Pancreas (tissue), 10 donors: ENCODE data around the gene ZNF672. TPM values are rescaled to one million over a fixed set of nuclear protein-coding genes. Genes with fewer than 3 reads are reported as not detected.
"Not testable (repeated sequence)": the region's sequence is repeated elsewhere in the genome, so short reads cannot be mapped to it uniquely, and the experiment has no call there.

Experiments used
- ATAC-seq, 4 donors: fragments of 200-7000 bp; cut with Tn5 transposase; one replicate each; pipeline versions ENCODE4 v1.8.0 to v1.9.1; 2020; ENCODE audit warnings: mild to moderate bottlenecking in 4 of 4, moderate library complexity in 4 of 4
- DNase-seq, 6 donors: peaks; one replicate each; pipeline ENCODE4 v3.0.0-alpha.2; 2020
- FAIRE-seq: peaks from 2 replicates; lab custom pipeline; 2012; peaks lifted over from hg19 to GRCh38; lab: Jason Lieb, UNC
- H3K27ac ChIP-seq, 4 donors: fragments of 200-600 bp; sonication (generic); 1 replicate in 3 of 4; 2 replicates in 1 of 4; pipeline versions ENCODE4 v1.5.0 to v1.8.0; 2020
- H3K27me3 ChIP-seq, 4 donors: fragments of 200-600 bp; one replicate each; pipeline ENCODE4 v1.8.0; 2021
- H3K36me3 ChIP-seq, 3 donors: fragments of 200-600 bp; sonication (generic) in 1 of 3; one replicate each; pipeline versions ENCODE4 v1.5.0 to v1.8.0; 2020 to 2021
- H3K4me1 ChIP-seq, 3 donors: fragments of 200-600 bp; one replicate each; pipeline ENCODE4 v1.8.0; 2021
- H3K4me3 ChIP-seq, 4 donors: fragments of 200-600 bp; sonication (generic) in 2 of 4; one replicate each; pipeline versions ENCODE4 v1.5.0 to v1.8.0; 2020 to 2021
- H3K9me3 ChIP-seq, 4 donors: fragments of 200-600 bp; one replicate each; pipeline ENCODE4 v1.8.0; 2021
- CTCF ChIP-seq, 4 donors: fragments of 200-600 bp; sonication (generic) in 3 of 4; IDR thresholded peaks; one replicate each; pipeline versions ENCODE4 v1.5.0 to v1.8.0; 2021; ENCODE audit warnings: antibody characterized with exemption in 4 of 4
- WGBS, 2 donors: extraction: QIAGEN DNeasy Blood & Tissue Kit; methylation state at CpG; one replicate each; pipeline ENCODE4 v1.1.7; 2013; 5-methylcytosine and 5-hydroxymethylcytosine counted together
- intact Hi-C, 3 donors: fragments of 100-400 bp; cut with DNase I; formaldehyde crosslinking; loops; one replicate each; pipeline versions ENCODE4 v1.11.1 to v1.14.2; 2022
- polyA plus RNA-seq, 2 donors: library from polyadenylated mRNA; stranded (reverse); fragments of 200-250 nt; gene quantifications; one replicate each; pipeline ENCODE4 v1.2.3, GENCODE V29; 2013
- total RNA-seq, 6 donors: library from RNA; stranded (reverse); fragmentation: NEBNext Ultra II Directional in 4 of 6; extraction: Animal tissue kit (Norgen Biotek cat#: 25700) in 4 of 6; gene quantifications; one replicate each; pipeline versions ENCODE4 v1.2.1 to v1.2.4, GENCODE V29; 2021 to 2023
- donor health status: healthy with polysubstance abuse.
- donor health status: DM: no; HTN: no; CAD: no; lungs with moderate emphysema.
- donor health status: DM: no; HTN: no; CAD: no.
- donor health status: control.
- donor health status: control.
- donor health status: Bipolar disorder and iron deficiency.
- donor health status: DM: yes; HTN: yes; CAD: no.
- donor health status: DM: no; HTN: no; CAD: no.
- donor health status: DM: no; HTN: no; CAD: no.
- donor health status: DM: yes; HTN: yes; CAD: no.

Gene ZNF672
- total and polyA plus RNA-seq, 8 donors: 9.7 to 22.6 (median 15.1) TPM

- FAIRE-seq (no peak), ATAC-seq (no peak), DNase-seq (no peak)
- Histone ChIP-seq H3K27ac (no peak overlapping the region), H3K9me3 (no peaks in the 10 kb centered on the region), H3K4me3 (no peak overlapping the region), H3K27me3 (peaks cover 0 to 3% (median 0%) of the 10 kb centered on the region in 4 donors), H3K36me3 (no peaks in the 10 kb centered on the region), H3K4me1 (no peaks in the 10 kb centered on the region)
- TF ChIP-seq CTCF (IDR thresholded peaks at IDR 0.05): no peak
- 80 to 82% methylated on average over 6 of the region's 6 CpGs for WGBS, 2 donors
- intact Hi-C loops: no loop called here
Measured at GRCh38 chr1:248802454-248802853, 35.6 kb upstream of the ZNF672 start.

DNA sequence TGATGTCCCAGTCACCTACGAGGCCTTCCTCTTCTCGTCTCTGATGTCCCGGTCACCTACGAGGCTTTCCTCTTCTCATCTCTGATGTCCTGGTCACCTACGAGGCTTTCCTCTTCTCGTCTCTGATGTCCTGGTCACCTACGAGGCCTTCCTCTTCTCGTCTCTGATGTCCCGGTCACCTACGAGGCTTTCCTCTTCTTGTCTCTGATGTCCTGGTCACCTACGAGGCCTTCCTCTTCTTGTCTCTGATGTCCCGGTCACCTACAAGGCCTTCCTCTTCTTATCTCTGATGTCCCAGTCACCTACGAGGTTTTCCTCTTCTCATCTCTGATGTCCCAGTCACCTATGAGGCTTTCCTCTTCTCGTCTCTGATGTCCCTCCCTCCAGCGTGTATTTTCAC lies 34.5 kb upstream of the ZNF672 start:
- DNase-seq, H3K9me3 ChIP-seq, H3K27ac ChIP-seq, H3K36me3 ChIP-seq, FAIRE-seq, ATAC-seq, H3K27me3 ChIP-seq, H3K4me1 ChIP-seq, H3K4me3 ChIP-seq, intact Hi-C loops: not testable (repeated sequence)
- WGBS, 2 donors: 77 to 85% methylated on average over 15 of the region's 15 CpGs

GRCh38 chr1:248804771-248805681 lies 33.0 kb upstream of the ZNF672 start:
- Histone ChIP-seq H3K27ac (no peak overlapping the region), H3K4me1 (no peaks in the 10 kb centered on the region), H3K36me3 (no peaks in the 10 kb centered on the region), H3K9me3 (no peaks in the 10 kb centered on the region), H3K27me3 (no peaks in the 10 kb centered on the region), H3K4me3 (no peak overlapping the region)
- DNase-seq (no peak), FAIRE-seq (no peak), ATAC-seq (peak in 3 of 4 donors; percentile 16 to 69 (median 45))
- 58 to 60% methylated on average over 10 of the region's 10 CpGs for WGBS, 2 donors
- intact Hi-C loops: loop anchor here in 1 of 3 donors (5.0 kb wide), 2 partner anchors 103 to 183 kb away; partner anchors contain the start of gene OR14I1
- no peak for TF ChIP-seq CTCF (IDR thresholded peaks at IDR 0.05)

DNA sequence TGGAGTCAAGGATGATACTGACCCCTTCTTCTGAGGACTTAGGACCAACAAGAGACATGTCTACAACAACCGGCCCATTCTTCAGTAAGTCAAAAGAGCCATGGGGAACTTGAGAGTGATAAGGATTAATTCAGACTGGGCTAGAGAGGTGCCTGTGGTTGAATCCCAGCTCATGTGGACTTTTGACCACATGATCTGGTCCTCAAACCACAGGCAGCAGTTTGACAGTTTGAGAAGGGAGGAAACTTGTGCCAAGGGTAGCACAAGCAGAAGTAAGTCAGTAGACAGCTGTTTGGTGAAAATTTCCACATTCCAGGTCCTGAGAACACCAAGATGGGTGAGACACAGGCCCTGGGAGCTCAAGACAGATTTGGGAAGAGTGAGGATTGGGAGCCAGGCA lies 32.1 kb upstream of the ZNF672 start:
- H3K27ac ChIP-seq: no peak overlapping the region
- DNase-seq: no peak
- ATAC-seq: peak in 2 of 4 donors; percentile 18 to 48

More for the DNA sequence above, 32.1 kb upstream of the ZNF672 start:
- intact Hi-C loops: loop anchor here in 1 of 3 donors (5.0 kb wide), 2 partner anchors 104 to 184 kb away; partner anchors contain the start of gene OR14I1
- no peak for TF ChIP-seq CTCF (IDR thresholded peaks at IDR 0.05)
- no peaks in the 10 kb centered on the region for H3K4me1 ChIP-seq
- no peaks in the 10 kb centered on the region for H3K36me3 ChIP-seq
- H3K27me3 ChIP-seq: no peaks in the 10 kb centered on the region
- FAIRE-seq: no peak
- H3K9me3 ChIP-seq: no peaks in the 10 kb centered on the region
- H3K4me3 ChIP-seq: no peak overlapping the region
- WGBS, 2 donors: 87% methylated on average over 1 of the region's 1 CpG
